IMR-90 (cell line): ENCODE data around the gene MYO1F. TPM values are rescaled to one million over a fixed set of nuclear protein-coding genes. Genes with fewer than 3 reads are reported as not detected.

Source experiments
- ATAC-seq: fragments of 200-7000 bp; cut with Tn5 transposase; 2 replicates; pipeline ENCODE4 v1.9.1; 2020; ENCODE audit warnings: low read depth, mild to moderate bottlenecking, moderate library complexity
- BruUV-seq: library from RNA; stranded (reverse); fragments of 400-500 nt; replicated peaks from 2 replicates; lab custom pipeline; 2021; lab: Mats Ljungman, UMichigan
- CTCF ChIA-PET: fragments of 300-600 bp; formaldehyde crosslinking; extraction: SDS; loops from one replicate; lab custom pipeline; 2021; ENCODE audit warnings: antibody characterized with exemption; lab: Yijun Ruan, JAX
- POLR2A ChIA-PET: fragments of 300-600 bp; sonication (Branson Sonifier 250); formaldehyde crosslinking; loops from one replicate; lab custom pipeline; 2022; ENCODE audit warnings: antibody characterized with exemption; ENCODE audit not compliant: unreplicated experiment; lab: Charles Lee
- DNase-seq: peaks from one replicate; pipeline ENCODE4 v3.0.0; 2013
- H2AFZ ChIP-seq: replicated peaks from 2 replicates; pipeline ENCODE3; 2013; ENCODE audit warnings: low read length, mild to moderate bottlenecking; ENCODE audit not compliant: poor library complexity
- H2AK5ac ChIP-seq: 2 replicates; pipeline ENCODE4 v1.6.1; 2013; ENCODE audit warnings: low read depth, low read length, inconsistent platforms
- H2AK9ac ChIP-seq: replicated peaks from 2 replicates; pipeline ENCODE3; 2013; ENCODE audit warnings: mild to moderate bottlenecking, low read depth, low read length, moderate library complexity; ENCODE audit not compliant: poor library complexity
- H2BK120ac ChIP-seq: 2 replicates; pipeline ENCODE4 v1.6.1; 2013; ENCODE audit warnings: low read depth, low read length, inconsistent platforms
- H2BK15ac ChIP-seq: 3 replicates; pipeline ENCODE4 v1.6.1; 2013; ENCODE audit warnings: low read depth, low read length, inconsistent platforms
- H2BK20ac ChIP-seq: 2 replicates; pipeline ENCODE4 v1.6.1; 2013; ENCODE audit warnings: low read depth, mild to moderate bottlenecking, inconsistent platforms, low read length, moderate library complexity
- H2BK5ac ChIP-seq: 2 replicates; pipeline ENCODE4 v1.6.1; 2013; ENCODE audit warnings: mild to moderate bottlenecking, low read depth, low read length, inconsistent platforms; ENCODE audit not compliant: poor library complexity, severe bottlenecking
- H3K14ac ChIP-seq: replicated peaks from 2 replicates; pipeline ENCODE4 v1.6.1; 2013; ENCODE audit warnings: low read depth, low read length, inconsistent platforms
- H3K18ac ChIP-seq: 2 replicates; pipeline ENCODE4 v1.6.1; 2013; ENCODE audit warnings: low read depth, low read length, control low read depth
- H3K23ac ChIP-seq: 2 replicates; pipeline ENCODE4 v1.6.1; 2013; ENCODE audit warnings: low read depth, low read length, inconsistent platforms
- H3K27ac ChIP-seq: 2 replicates; pipeline ENCODE4 v1.5.1; 2013; ENCODE audit warnings: mild to moderate bottlenecking, control low read depth, low read length; ENCODE audit not compliant: insufficient read depth
- H3K27me3 ChIP-seq: 2 replicates; pipeline ENCODE4 v1.6.1; 2013; ENCODE audit warnings: low read length; ENCODE audit not compliant: control insufficient read depth, insufficient read depth
- H3K36me3 ChIP-seq: 2 replicates; pipeline ENCODE4 v1.6.1; 2013; ENCODE audit warnings: low read length, mixed read lengths; ENCODE audit not compliant: control insufficient read depth, insufficient read depth
- H3K4ac ChIP-seq: 2 replicates; pipeline ENCODE4 v1.6.1; 2013; ENCODE audit warnings: low read depth, low read length, inconsistent platforms
- H3K4me1 ChIP-seq: 2 replicates; pipeline ENCODE4 v1.6.1; 2013; ENCODE audit warnings: low read length, mixed read lengths; ENCODE audit not compliant: control insufficient read depth, insufficient read depth
- H3K4me2 ChIP-seq: 2 replicates; pipeline ENCODE4 v1.6.1; 2013; ENCODE audit warnings: low read depth, mild to moderate bottlenecking, control low read depth, low read length, moderate library complexity
- H3K4me3 ChIP-seq: 2 replicates; pipeline ENCODE4 v1.5.1; 2013; ENCODE audit warnings: low read depth, mild to moderate bottlenecking, control low read depth, low read length, moderate library complexity; ENCODE audit not compliant: insufficient read depth
- H3K56ac ChIP-seq: 2 replicates; pipeline ENCODE4 v1.6.1; 2013; ENCODE audit warnings: low read length, inconsistent platforms; ENCODE audit not compliant: insufficient read depth; ENCODE audit errors: extremely low read depth
- H3K79me1 ChIP-seq, 2 experiments: 2 replicates each; pipeline ENCODE4 v1.6.1; 2013; ENCODE audit warnings: low read length in 2 of 2, inconsistent platforms in 1 of 2, low read depth in 1 of 2
- H3K9ac ChIP-seq: 2 replicates; pipeline ENCODE4 v1.6.1; 2013; ENCODE audit warnings: low read depth, low read length, control low read depth
- H3K9me1 ChIP-seq: 2 replicates; pipeline ENCODE4 v1.6.1; 2013; ENCODE audit warnings: low read length, inconsistent platforms; ENCODE audit not compliant: insufficient read depth
- H3K9me3 ChIP-seq: 2 replicates; pipeline ENCODE4 v1.6.1; 2013; ENCODE audit warnings: low read length; ENCODE audit not compliant: control insufficient read depth, insufficient read depth
- H4K20me1 ChIP-seq: 2 replicates; pipeline ENCODE4 v1.6.1; 2013; ENCODE audit warnings: low read length, inconsistent platforms; ENCODE audit not compliant: insufficient read depth
- H4K5ac ChIP-seq: 2 replicates; pipeline ENCODE4 v1.6.1; 2013; ENCODE audit warnings: mild to moderate bottlenecking, low read depth, low read length, control low read depth
- H4K8ac ChIP-seq, 2 experiments: 2 replicates each; pipeline ENCODE4 v1.6.1; 2013; ENCODE audit warnings: low read depth in 2 of 2, low read length in 2 of 2, control low read depth in 1 of 2, inconsistent platforms in 1 of 2
- H4K91ac ChIP-seq: 2 replicates; pipeline ENCODE4 v1.6.1; 2013; ENCODE audit warnings: low read depth, low read length, inconsistent platforms; ENCODE audit not compliant: insufficient read depth
- FOS ChIP-seq: fragments of 150-350 bp; IDR thresholded peaks from 2 replicates; pipeline ENCODE4 v1.6.1; 2016; ENCODE audit warnings: low read depth, low read length
- MAFK ChIP-seq: IDR thresholded peaks from 2 replicates; pipeline ENCODE4 v1.6.1; 2012; ENCODE audit warnings: low read depth, low read length, improper control_type of control experiment
- MAZ ChIP-seq: IDR thresholded peaks from 2 replicates; pipeline ENCODE4 v1.6.1; 2012; ENCODE audit warnings: low read depth, mild to moderate bottlenecking, low read length, improper control_type of control experiment, moderate library complexity, borderline replicate concordance
- MXI1 ChIP-seq: IDR thresholded peaks from 2 replicates; pipeline ENCODE4 v1.6.1; 2012; ENCODE audit warnings: low read depth, mild to moderate bottlenecking, low read length, moderate library complexity, borderline replicate concordance
- NFE2L2 ChIP-seq: fragments of 150-350 bp; IDR thresholded peaks from 2 replicates; pipeline ENCODE4 v1.6.1; 2016; ENCODE audit warnings: low read depth, mild to moderate bottlenecking, low read length
- RFX5 ChIP-seq: IDR thresholded peaks from 2 replicates; pipeline ENCODE4 v1.8.0; 2012; ENCODE audit warnings: low read depth, mild to moderate bottlenecking, low read length, moderate library complexity
- WGBS, 2 experiments: methylation state at CpG; one replicate each; pipeline versions ENCODE4 v1.1.5 to v1.1.7; 2013; ENCODE audit warnings: missing lambda C conversion rate in 2 of 2; ENCODE audit not compliant: insufficient read length in 1 of 2; ENCODE audit errors: extremely low coverage in 2 of 2; 5-methylcytosine and 5-hydroxymethylcytosine counted together
- dilution Hi-C: fragments of 300-500 bp; cut with HindIII; formaldehyde crosslinking; loops from one replicate; pipeline ENCODE4 v1.14.3; 2018; ENCODE audit warnings: low sequenced_read_pairs; ENCODE audit not compliant: unreplicated experiment
- in situ Hi-C: fragments of 300-500 bp; cut with MboI; formaldehyde crosslinking; loops from 3 replicates; pipeline ENCODE4 v1.14.3; 2019; ENCODE audit warnings: low sequenced_read_pairs, inconsistent platforms, mixed read lengths
- intact Hi-C: fragments of 100-400 bp; cut with micrococcal nuclease; formaldehyde crosslinking; loops from 2 replicates; pipeline ENCODE4 v1.10.0; 2022
- polyA plus RNA-seq, 3 experiments: library from polyadenylated mRNA; depleted of rRNA; stranded (reverse); fragments of >200 nt; gene quantifications; 2 replicates each; pipeline ENCODE4 v1.2.3, GENCODE V29; 2012; ENCODE audit warnings: low replicate concordance in 1 of 3
- total RNA-seq: library from RNA; depleted of rRNA; stranded (reverse); fragments of >200 nt; gene quantifications from 2 replicates; pipeline ENCODE4 v1.2.3, GENCODE V29; 2012
- TF ChIP-seq, protein P1 (sequence below): conservative IDR thresholded peaks from 2 replicates; pipeline ENCODE4 v1.5.1; 2012; ENCODE audit warnings: mild to moderate bottlenecking, low read depth, low read length, improper control_type of control experiment

The MYO1F gene
- total and polyA plus RNA-seq, 2 of the 4 experiments (the other 2 are of a cell fraction), result 0.14 to 0.18 TPM

DNA sequence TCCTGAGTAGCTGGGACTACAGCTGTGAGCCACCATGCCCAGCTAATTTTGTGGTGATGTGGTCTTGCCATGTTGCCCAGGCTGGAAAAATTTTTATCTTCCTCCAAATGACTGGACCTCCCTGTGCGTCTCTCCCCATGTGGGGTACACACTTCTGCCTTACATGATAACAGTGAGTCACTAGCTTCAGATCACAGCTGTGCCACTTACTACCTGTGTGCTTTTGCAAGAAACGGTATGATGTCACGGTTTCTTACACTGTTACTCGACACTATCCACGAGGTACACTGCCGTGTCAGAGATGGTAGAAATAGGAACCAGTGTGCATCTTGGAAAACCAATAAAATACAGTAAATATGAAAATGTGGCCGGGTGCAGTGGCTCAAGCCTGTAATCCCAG, 45.8 kb downstream of the MYO1F start:
- 60% methylated on average over 1 of the region's 7 CpGs; no CpG with 5 or more reads in 1 of the 2 experiments for WGBS, 2 experiments
- ATAC-seq, result no peak
- no peak overlapping the region for H4K5ac ChIP-seq
- dilution Hi-C loops (no loop called here), in situ Hi-C loops (no loop called here), intact Hi-C loops (no loop called here)
- no peak overlapping the region for H2BK20ac ChIP-seq
- POLR2A ChIA-PET, result interaction anchor here (0.6 kb wide), 1 partner anchor 18 kb away, joined by 3 read pairs; no protein-coding TSS in a partner anchor
- H3K4me1 ChIP-seq, result peaks cover 4% of the 10 kb centered on the region
- H4K20me1 ChIP-seq, result peaks cover 24% of the 10 kb centered on the region; the same call in 1 of the 2 replicates
- no peaks in the 10 kb centered on the region for H3K36me3 ChIP-seq
- no peaks in the 10 kb centered on the region for H3K27me3 ChIP-seq
- peaks cover 24 to 32% of the 10 kb centered on the region in 2 experiments for H3K79me1 ChIP-seq
- no peak overlapping the region for H3K4me2 ChIP-seq
- no peak overlapping the region for H3K23ac ChIP-seq
- H3K9me3 ChIP-seq, result no peaks in the 10 kb centered on the region
- H2AFZ ChIP-seq, result no peak overlapping the region
- H3K4me3 ChIP-seq, result no peak overlapping the region
- CTCF ChIA-PET, result no interaction called here
- H3K9me1 ChIP-seq, result peaks cover 25% of the 10 kb centered on the region
- TF ChIP-seq MXI1, result no peak
- no peak for TF ChIP-seq MAZ
- TF ChIP-seq, protein P1, sequence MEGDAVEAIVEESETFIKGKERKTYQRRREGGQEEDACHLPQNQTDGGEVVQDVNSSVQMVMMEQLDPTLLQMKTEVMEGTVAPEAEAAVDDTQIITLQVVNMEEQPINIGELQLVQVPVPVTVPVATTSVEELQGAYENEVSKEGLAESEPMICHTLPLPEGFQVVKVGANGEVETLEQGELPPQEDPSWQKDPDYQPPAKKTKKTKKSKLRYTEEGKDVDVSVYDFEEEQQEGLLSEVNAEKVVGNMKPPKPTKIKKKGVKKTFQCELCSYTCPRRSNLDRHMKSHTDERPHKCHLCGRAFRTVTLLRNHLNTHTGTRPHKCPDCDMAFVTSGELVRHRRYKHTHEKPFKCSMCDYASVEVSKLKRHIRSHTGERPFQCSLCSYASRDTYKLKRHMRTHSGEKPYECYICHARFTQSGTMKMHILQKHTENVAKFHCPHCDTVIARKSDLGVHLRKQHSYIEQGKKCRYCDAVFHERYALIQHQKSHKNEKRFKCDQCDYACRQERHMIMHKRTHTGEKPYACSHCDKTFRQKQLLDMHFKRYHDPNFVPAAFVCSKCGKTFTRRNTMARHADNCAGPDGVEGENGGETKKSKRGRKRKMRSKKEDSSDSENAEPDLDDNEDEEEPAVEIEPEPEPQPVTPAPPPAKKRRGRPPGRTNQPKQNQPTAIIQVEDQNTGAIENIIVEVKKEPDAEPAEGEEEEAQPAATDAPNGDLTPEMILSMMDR, result no peak
- TF ChIP-seq RFX5, result no peak
- no peak for TF ChIP-seq NFE2L2
- TF ChIP-seq MAFK, result no peak
- TF ChIP-seq FOS, result no peak
- DNase-seq, result no peak
- H3K56ac ChIP-seq, result no peak overlapping the region
- no peak overlapping the region for H3K4ac ChIP-seq
- no peak overlapping the region for H3K14ac ChIP-seq
- no peak overlapping the region for H3K27ac ChIP-seq
- H2AK5ac ChIP-seq, result no peak overlapping the region
- H2BK5ac ChIP-seq, result no peak overlapping the region
- H2AK9ac ChIP-seq, result no peak overlapping the region
- no TSS peak for BruUV-seq
- no peak overlapping the region for H2BK120ac ChIP-seq
- no peak overlapping the region for H3K9ac ChIP-seq
- H4K8ac ChIP-seq, result no peak overlapping the region
- no peak overlapping the region for H4K91ac ChIP-seq
- H3K18ac ChIP-seq, result no peak overlapping the region
- H2BK15ac ChIP-seq, result no peak overlapping the region
